BJ (cell line): ENCODE results near the gene NFATC3. TPM values are rescaled to one million over a fixed set of nuclear protein-coding genes. Genes with fewer than 3 reads are reported as not detected.

Experiments
- CTCF ChIA-PET: fragments of 350-600 bp; formaldehyde crosslinking; extraction: SDS; loops from one replicate; lab custom pipeline; 2021; ENCODE audit warnings: antibody characterized with exemption, inconsistent platforms; lab: Yijun Ruan, JAX
- POLR2A ChIA-PET: fragments of 300-600 bp; sonication (Branson Sonifier 250); formaldehyde crosslinking; extraction: SDS; loops from one replicate; lab custom pipeline; 2021; ENCODE audit warnings: antibody characterized with exemption; lab: Charles Lee
- DNase-seq: peaks from one replicate; pipeline ENCODE4 v3.0.0-alpha.2; 2011; ENCODE audit warnings: low read depth
- H3K27me3 ChIP-seq: 2 replicates; pipeline ENCODE4 v1.6.0; 2011; ENCODE audit warnings: low read length; ENCODE audit not compliant: control insufficient read depth, insufficient read depth
- H3K36me3 ChIP-seq: 2 replicates; pipeline ENCODE4 v1.5.1; 2011; ENCODE audit warnings: low read length; ENCODE audit not compliant: control insufficient read depth, insufficient read depth
- H3K4me3 ChIP-seq: 2 replicates; pipeline ENCODE4 v1.5.1; 2011; ENCODE audit warnings: low read depth, mild to moderate bottlenecking, control low read depth, low read length
- polyA plus RNA-seq: library from polyadenylated mRNA; depleted of rRNA; stranded (reverse); fragments of >200 nt; gene quantifications from 2 replicates; pipeline ENCODE4 v1.2.3, GENCODE V29; 2011
- TF ChIP-seq, protein P1 (sequence below): IDR thresholded peaks from 2 replicates; pipeline ENCODE4 v1.5.1; 2011; ENCODE audit warnings: low read depth, mild to moderate bottlenecking, control low read depth, inconsistent platforms, low read length, moderate library complexity; ENCODE audit not compliant: insufficient read depth

NFATC3 gene
- polyA plus RNA-seq, 1 experiment: 10.5 TPM

- no peaks in the 10 kb centered on the region for H3K36me3 ChIP-seq
- no peak overlapping the region for H3K4me3 ChIP-seq
- no peak for DNase-seq
- POLR2A ChIA-PET: no interaction called here
- CTCF ChIA-PET: interaction anchor here (0.7 to 1.4 kb wide), 4 partner anchors 9 to 122 kb away, joined by 3 to 4 read pairs (median 4); no protein-coding TSS in a partner anchor
- TF ChIP-seq, protein P1, sequence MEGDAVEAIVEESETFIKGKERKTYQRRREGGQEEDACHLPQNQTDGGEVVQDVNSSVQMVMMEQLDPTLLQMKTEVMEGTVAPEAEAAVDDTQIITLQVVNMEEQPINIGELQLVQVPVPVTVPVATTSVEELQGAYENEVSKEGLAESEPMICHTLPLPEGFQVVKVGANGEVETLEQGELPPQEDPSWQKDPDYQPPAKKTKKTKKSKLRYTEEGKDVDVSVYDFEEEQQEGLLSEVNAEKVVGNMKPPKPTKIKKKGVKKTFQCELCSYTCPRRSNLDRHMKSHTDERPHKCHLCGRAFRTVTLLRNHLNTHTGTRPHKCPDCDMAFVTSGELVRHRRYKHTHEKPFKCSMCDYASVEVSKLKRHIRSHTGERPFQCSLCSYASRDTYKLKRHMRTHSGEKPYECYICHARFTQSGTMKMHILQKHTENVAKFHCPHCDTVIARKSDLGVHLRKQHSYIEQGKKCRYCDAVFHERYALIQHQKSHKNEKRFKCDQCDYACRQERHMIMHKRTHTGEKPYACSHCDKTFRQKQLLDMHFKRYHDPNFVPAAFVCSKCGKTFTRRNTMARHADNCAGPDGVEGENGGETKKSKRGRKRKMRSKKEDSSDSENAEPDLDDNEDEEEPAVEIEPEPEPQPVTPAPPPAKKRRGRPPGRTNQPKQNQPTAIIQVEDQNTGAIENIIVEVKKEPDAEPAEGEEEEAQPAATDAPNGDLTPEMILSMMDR: no peak
- no peaks in the 10 kb centered on the region for H3K27me3 ChIP-seq
These were observed 130.1 kb downstream of the NFATC3 start for GRCh38 chr16:68215302-68215701.

GRCh38 chr16:68216240-68216639 lies 131.1 kb downstream of the NFATC3 start:
- TF ChIP-seq, protein P1: no peak
- Histone ChIP-seq H3K36me3 (no peaks in the 10 kb centered on the region), H3K27me3 (no peaks in the 10 kb centered on the region), H3K4me3 (no peak overlapping the region)
- ChIA-PET POLR2A (no interaction called here), CTCF (interaction anchor here (0.6 to 2.8 kb wide), 2 partner anchors 11 to 858 kb away, joined by 3 to 12 read pairs; no protein-coding TSS in a partner anchor)
- DNase-seq: no peak

- no peak overlapping the region for H3K4me3 ChIP-seq
- no peak for DNase-seq
- CTCF ChIA-PET: interaction anchor here (1.1 to 2.8 kb wide), 3 partner anchors 10 to 124 kb away, joined by 7 to 12 read pairs (median 7); no protein-coding TSS in a partner anchor
- TF ChIP-seq, protein P1: no peak
- POLR2A ChIA-PET: interaction anchor here (0.6 kb wide), 1 partner anchor 146 kb away, joined by 9 read pairs; no protein-coding TSS in a partner anchor
- H3K27me3 ChIP-seq: no peaks in the 10 kb centered on the region
- no peaks in the 10 kb centered on the region for H3K36me3 ChIP-seq
These were observed 132.3 kb downstream of the NFATC3 start for GRCh38 chr16:68217506-68217905.

- Histone ChIP-seq H3K36me3 (no peaks in the 10 kb centered on the region), H3K4me3 (no peak overlapping the region), H3K27me3 (no peaks in the 10 kb centered on the region)
- TF ChIP-seq, protein P1: no peak
- CTCF ChIA-PET: interaction anchor here (1.4 kb wide), 3 partner anchors 8 to 13 kb away, joined by 5 to 6 read pairs (median 5); no protein-coding TSS in a partner anchor
- POLR2A ChIA-PET: no interaction called here
- no peak for DNase-seq
These were observed 134.7 kb downstream of the NFATC3 start for GRCh38 chr16:68219725-68220351.

DNA sequence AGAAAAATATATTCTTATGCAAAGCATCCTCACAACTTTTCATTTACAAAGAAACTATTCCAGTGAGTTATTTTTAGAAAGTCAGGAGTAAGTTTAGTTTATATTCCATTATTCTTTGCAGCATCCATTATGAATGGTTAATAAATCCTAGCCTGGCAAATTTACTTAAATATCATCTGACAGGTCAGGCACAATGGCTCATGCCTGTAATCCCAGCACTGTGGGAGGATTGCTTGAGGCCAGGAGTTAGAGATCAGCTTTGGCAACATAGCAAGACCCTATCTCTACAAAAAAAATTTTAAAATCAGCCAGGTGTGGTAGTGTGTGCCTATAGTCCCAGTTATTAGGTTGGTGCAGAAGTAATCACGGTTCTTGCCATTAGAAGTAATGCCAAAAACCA lies 137.9 kb downstream of the NFATC3 start:
- H3K27me3 ChIP-seq: no peaks in the 10 kb centered on the region
- H3K4me3 ChIP-seq: no peak overlapping the region
- no peak for DNase-seq
- TF ChIP-seq, protein P1: no peak
- ChIA-PET CTCF (no interaction called here), POLR2A (no interaction called here)
- H3K36me3 ChIP-seq: no peaks in the 10 kb centered on the region
